GM23338 (cell line): ENCODE data around the gene DYRK1A. TPM values are rescaled to one million over a fixed set of nuclear protein-coding genes. Genes with fewer than 3 reads are reported as not detected.
A peak's percentile ranks its signal among the peaks of the same experiment; 100 is the strongest.

ENCODE experiments used
- ATAC-seq: fragments of 200-7000 bp; cut with Tn5 transposase; 3 replicates; pipeline ENCODE4 v1.9.1; 2020
- DNase-seq: peaks from one replicate; pipeline ENCODE4 v3.0.0-alpha.2; 2015; ENCODE audit warnings: low spot score
- H2AFZ ChIP-seq: fragments of 200-600 bp; sonication (generic); 2 replicates; pipeline ENCODE4 v1.8.0; 2016; ENCODE audit warnings: antibody characterized with exemption, mild to moderate bottlenecking, moderate library complexity
- H3F3A ChIP-seq: fragments of 200-600 bp; sonication (generic); replicated peaks from 2 replicates; pipeline ENCODE4 v1.8.0; 2017; ENCODE audit warnings: antibody characterized with exemption, mixed run types, low read depth
- H3K27ac ChIP-seq: fragments of 200-600 bp; sonication (generic); 2 replicates; pipeline ENCODE4 v1.6.1; 2016; ENCODE audit warnings: low read depth
- H3K27me3 ChIP-seq: fragments of 200-600 bp; sonication (generic); 2 replicates; pipeline ENCODE4 v1.8.0; 2016; ENCODE audit warnings: mild to moderate bottlenecking, mixed run types, moderate library complexity; ENCODE audit not compliant: insufficient read depth
- H3K36me3 ChIP-seq: fragments of 200-600 bp; sonication (generic); 2 replicates; pipeline ENCODE4 v1.8.0; 2016; ENCODE audit warnings: mild to moderate bottlenecking; ENCODE audit not compliant: insufficient read depth
- H3K4me1 ChIP-seq: fragments of 200-600 bp; sonication (generic); 2 replicates; pipeline ENCODE4 v1.8.0; 2016; ENCODE audit warnings: mild to moderate bottlenecking, moderate library complexity; ENCODE audit not compliant: insufficient read depth
- H3K4me2 ChIP-seq: fragments of 200-600 bp; sonication (generic); 2 replicates; pipeline ENCODE4 v1.7.1; 2017; ENCODE audit warnings: mixed run types
- H3K4me3 ChIP-seq: fragments of 200-600 bp; sonication (generic); 2 replicates; pipeline ENCODE4 v1.6.1; 2016; ENCODE audit warnings: mixed run types
- H3K79me2 ChIP-seq: fragments of 200-600 bp; sonication (generic); replicated peaks from 2 replicates; pipeline ENCODE4 v1.8.0; 2017; ENCODE audit warnings: mild to moderate bottlenecking; ENCODE audit not compliant: insufficient read depth
- H3K9me2 ChIP-seq: fragments of 200-600 bp; sonication (generic); 2 replicates; pipeline ENCODE4 v1.8.0; 2017; ENCODE audit not compliant: insufficient read depth
- H4K20me1 ChIP-seq: fragments of 200-600 bp; sonication (generic); replicated peaks from 2 replicates; pipeline ENCODE4 v1.8.0; 2017; ENCODE audit warnings: mild to moderate bottlenecking; ENCODE audit not compliant: insufficient read depth
- H3K27ac Mint-ChIP-seq: 2 replicates; pipeline ENCODE4 v1.8.0; 2020; ENCODE audit warnings: inconsistent platforms, mild to moderate bottlenecking, moderate library complexity, mixed read lengths
- H3K27me3 Mint-ChIP-seq: 3 replicates; pipeline ENCODE4 v1.8.0; 2022; ENCODE audit warnings: low read depth, mild to moderate bottlenecking, moderate library complexity, mixed read lengths, inconsistent platforms; ENCODE audit not compliant: insufficient read depth, poor library complexity
- H3K36me3 Mint-ChIP-seq: 3 replicates; pipeline ENCODE4 v1.8.0; 2021; ENCODE audit warnings: low read depth, mild to moderate bottlenecking, inconsistent platforms, moderate library complexity, mixed read lengths
- H3K4me1 Mint-ChIP-seq: 3 replicates; pipeline ENCODE4 v1.8.0; 2020; ENCODE audit warnings: mild to moderate bottlenecking, inconsistent platforms, mixed read lengths
- H3K4me3 Mint-ChIP-seq: 3 replicates; pipeline ENCODE4 v1.8.0; 2021; ENCODE audit warnings: moderate library complexity, mild to moderate bottlenecking, inconsistent platforms, mixed read lengths
- H3K9me3 Mint-ChIP-seq: 3 replicates; pipeline ENCODE4 v1.8.0; 2020; ENCODE audit warnings: moderate library complexity, mild to moderate bottlenecking, inconsistent platforms, mixed read lengths
- CREB1 ChIP-seq: fragments of 250-450 bp; sonication (Bioruptor Pico); IDR thresholded peaks from 2 replicates; pipeline ENCODE4 v1.5.0; 2020; ENCODE audit warnings: low read depth, mild to moderate bottlenecking, moderate library complexity
- JUNB ChIP-seq: IDR thresholded peaks from one replicate; pipeline ENCODE4 v1.6.1; 2016; ENCODE audit warnings: antibody characterized with exemption; ENCODE audit not compliant: unreplicated experiment
- NANOG ChIP-seq: IDR thresholded peaks from 2 replicates; pipeline ENCODE4 v1.6.1; 2016; ENCODE audit warnings: antibody characterized with exemption, borderline replicate concordance
- POLR2AphosphoS5 ChIP-seq: IDR thresholded peaks from 2 replicates; pipeline ENCODE4 v1.6.1; 2016; ENCODE audit warnings: antibody characterized with exemption, low read depth
- polyA plus RNA-seq: library from polyadenylated mRNA; unstranded; fragments of >200 nt; fragmentation: Nextera tagmentation; extraction: Ambion mirVana; gene quantifications from 2 replicates; pipeline ENCODE4 v1.2.1, GENCODE V29; 2016
- total RNA-seq: library from RNA; depleted of rRNA; stranded (reverse); fragments of >200 nt; shearing (Covaris generic); gene quantifications from 2 replicates; pipeline ENCODE4 v1.2.3, GENCODE V29; 2014
- TF ChIP-seq, protein P1 (sequence below), 2 experiments: fragments of 200-600 bp in 1 of 2; sonication (generic) in 1 of 2; conservative IDR thresholded peaks; 2 replicates each; pipeline versions ENCODE4 v1.5.1 to v1.6.1; 2016 to 2017; ENCODE audit warnings: antibody characterized with exemption in 2 of 2, low read depth in 2 of 2, mild to moderate bottlenecking in 2 of 2, moderate library complexity in 1 of 2
- TF ChIP-seq, protein P2 (sequence below): IDR thresholded peaks from one replicate; pipeline ENCODE4 v1.6.1; 2018; ENCODE audit warnings: antibody characterized with exemption; ENCODE audit not compliant: unreplicated experiment
- TF ChIP-seq, protein P3 (sequence below): IDR thresholded peaks from 2 replicates; pipeline ENCODE4 v1.6.1; 2016; ENCODE audit warnings: antibody characterized with exemption

Gene DYRK1A
- total and polyA plus RNA-seq, 2 experiments from 2014 or later: 10.3 to 84.7 TPM

DNA sequence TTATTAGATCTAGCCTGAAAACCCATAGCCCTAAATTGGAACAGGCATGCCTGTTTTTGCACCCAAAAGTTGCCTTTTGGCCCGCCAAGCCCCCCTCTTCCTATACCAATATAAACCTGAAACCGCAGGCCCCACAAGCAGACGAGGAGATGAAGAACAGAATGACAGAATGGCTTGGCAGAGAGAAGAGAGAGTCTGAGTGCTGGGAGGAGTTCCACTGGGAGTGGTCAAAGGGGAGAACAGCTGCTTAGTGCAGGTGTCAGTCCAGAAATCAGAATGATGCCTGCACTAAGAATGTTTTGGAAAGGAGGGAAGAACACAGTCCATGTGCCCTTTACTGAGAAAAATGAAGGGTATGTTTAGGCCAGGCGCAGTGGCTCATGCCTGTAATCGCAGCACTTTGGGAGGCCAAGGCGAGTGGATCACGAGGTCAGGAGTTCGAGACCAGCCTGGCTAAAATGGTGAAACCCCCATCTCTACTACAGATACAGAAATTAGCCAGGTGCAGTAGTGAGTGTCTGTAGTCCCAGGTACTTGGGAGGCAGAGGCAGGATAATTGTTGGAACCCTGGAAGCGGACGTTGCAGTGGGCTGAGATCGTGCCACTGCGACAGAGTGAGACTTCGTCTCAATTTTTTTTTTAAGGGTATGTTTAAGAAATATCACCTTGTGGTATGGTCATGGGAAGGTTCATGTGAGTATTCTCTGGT is 9.4 kb downstream of the DYRK1A start:
- no peaks in the 10 kb centered on the region for H3K36me3 ChIP-seq
- no peak overlapping the region for H3K27ac ChIP-seq
- Mint-ChIP-seq H3K27me3 (peaks cover 2% of the 10 kb centered on the region), H3K4me1 (peaks cover 64% of the 10 kb centered on the region), H3K9me3 (no peaks in the 10 kb centered on the region), H3K4me3 (no peak overlapping the region; the same call in 2 of the 3 replicates), H3K36me3 (no peaks in the 10 kb centered on the region), H3K27ac (no peak overlapping the region)
- H3K27me3 ChIP-seq: no peaks in the 10 kb centered on the region
- peaks cover 100% of the 10 kb centered on the region for H3K79me2 ChIP-seq
- H3K9me2 ChIP-seq: 0 out of 2 replicates have a peak, but pooled peaks cover 3% of the 10 kb centered on the region
- H2AFZ ChIP-seq: no peak overlapping the region
- peaks cover 72% of the 10 kb centered on the region for H4K20me1 ChIP-seq
- ATAC-seq (no peak), DNase-seq (no peak)
- H3K4me1 ChIP-seq: peaks cover 43% of the 10 kb centered on the region
- H3K4me3 ChIP-seq: no peak overlapping the region
- TF ChIP-seq JUNB (no peak), CREB1 (CRISPR knock-in tag) (no peak), POLR2AphosphoS5 (no peak), NANOG (no peak)
- TF ChIP-seq, protein P1, sequence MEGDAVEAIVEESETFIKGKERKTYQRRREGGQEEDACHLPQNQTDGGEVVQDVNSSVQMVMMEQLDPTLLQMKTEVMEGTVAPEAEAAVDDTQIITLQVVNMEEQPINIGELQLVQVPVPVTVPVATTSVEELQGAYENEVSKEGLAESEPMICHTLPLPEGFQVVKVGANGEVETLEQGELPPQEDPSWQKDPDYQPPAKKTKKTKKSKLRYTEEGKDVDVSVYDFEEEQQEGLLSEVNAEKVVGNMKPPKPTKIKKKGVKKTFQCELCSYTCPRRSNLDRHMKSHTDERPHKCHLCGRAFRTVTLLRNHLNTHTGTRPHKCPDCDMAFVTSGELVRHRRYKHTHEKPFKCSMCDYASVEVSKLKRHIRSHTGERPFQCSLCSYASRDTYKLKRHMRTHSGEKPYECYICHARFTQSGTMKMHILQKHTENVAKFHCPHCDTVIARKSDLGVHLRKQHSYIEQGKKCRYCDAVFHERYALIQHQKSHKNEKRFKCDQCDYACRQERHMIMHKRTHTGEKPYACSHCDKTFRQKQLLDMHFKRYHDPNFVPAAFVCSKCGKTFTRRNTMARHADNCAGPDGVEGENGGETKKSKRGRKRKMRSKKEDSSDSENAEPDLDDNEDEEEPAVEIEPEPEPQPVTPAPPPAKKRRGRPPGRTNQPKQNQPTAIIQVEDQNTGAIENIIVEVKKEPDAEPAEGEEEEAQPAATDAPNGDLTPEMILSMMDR (conservative IDR thresholded peaks at IDR 0.05; ENCODE audit: low read depth in 2 of 2): no peak
- H3F3A ChIP-seq: no peaks in the 10 kb centered on the region
- no peak overlapping the region for H3K4me2 ChIP-seq

DNA sequence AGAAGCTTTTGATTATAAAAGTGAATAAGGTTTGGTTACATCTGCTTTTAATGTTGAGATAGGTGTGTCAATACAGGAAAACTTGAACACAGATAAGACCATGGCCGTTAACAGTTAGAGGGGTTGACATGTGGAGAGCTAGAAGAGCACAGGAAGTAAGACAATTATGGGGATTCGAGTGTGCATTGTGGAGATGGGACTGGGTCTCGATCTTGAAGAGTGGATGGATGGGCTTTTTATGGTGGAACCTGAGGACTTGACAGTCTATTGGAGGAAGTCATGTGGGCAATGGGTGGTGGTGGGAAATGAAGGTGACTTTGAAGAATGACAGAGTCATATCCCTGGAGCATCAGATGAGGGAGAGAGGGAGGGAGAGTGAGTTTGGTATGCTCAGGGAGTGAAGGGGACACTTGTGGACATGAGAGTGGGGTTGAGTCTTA is 12.1 kb downstream of the DYRK1A start:
- no peak overlapping the region for H2AFZ ChIP-seq
- Mint-ChIP-seq H3K4me1 (peaks cover 60% of the 10 kb centered on the region), H3K27ac (peak overlapping the region; percentile 18), H3K9me3 (no peaks in the 10 kb centered on the region), H3K4me3 (no peak overlapping the region; the same call in 2 of the 3 replicates), H3K27me3 (peaks cover 5% of the 10 kb centered on the region), H3K36me3 (no peaks in the 10 kb centered on the region)
- H3K27ac ChIP-seq: no peak overlapping the region
- no peaks in the 10 kb centered on the region for H3F3A ChIP-seq
- H3K4me1 ChIP-seq: peaks cover 60% of the 10 kb centered on the region
- no peak overlapping the region for H3K4me3 ChIP-seq
- H3K9me2 ChIP-seq: 0 out of 2 replicates have a peak, but pooled peaks cover 3% of the 10 kb centered on the region
- H3K36me3 ChIP-seq: no peaks in the 10 kb centered on the region
- ATAC-seq (no peak), DNase-seq (no peak)
- H4K20me1 ChIP-seq: peaks cover 74% of the 10 kb centered on the region
- H3K79me2 ChIP-seq: peaks cover 100% of the 10 kb centered on the region
- H3K4me2 ChIP-seq: no peak overlapping the region; the same call in 1 of the 2 replicates
- no peaks in the 10 kb centered on the region for H3K27me3 ChIP-seq
- TF ChIP-seq, protein P2, sequence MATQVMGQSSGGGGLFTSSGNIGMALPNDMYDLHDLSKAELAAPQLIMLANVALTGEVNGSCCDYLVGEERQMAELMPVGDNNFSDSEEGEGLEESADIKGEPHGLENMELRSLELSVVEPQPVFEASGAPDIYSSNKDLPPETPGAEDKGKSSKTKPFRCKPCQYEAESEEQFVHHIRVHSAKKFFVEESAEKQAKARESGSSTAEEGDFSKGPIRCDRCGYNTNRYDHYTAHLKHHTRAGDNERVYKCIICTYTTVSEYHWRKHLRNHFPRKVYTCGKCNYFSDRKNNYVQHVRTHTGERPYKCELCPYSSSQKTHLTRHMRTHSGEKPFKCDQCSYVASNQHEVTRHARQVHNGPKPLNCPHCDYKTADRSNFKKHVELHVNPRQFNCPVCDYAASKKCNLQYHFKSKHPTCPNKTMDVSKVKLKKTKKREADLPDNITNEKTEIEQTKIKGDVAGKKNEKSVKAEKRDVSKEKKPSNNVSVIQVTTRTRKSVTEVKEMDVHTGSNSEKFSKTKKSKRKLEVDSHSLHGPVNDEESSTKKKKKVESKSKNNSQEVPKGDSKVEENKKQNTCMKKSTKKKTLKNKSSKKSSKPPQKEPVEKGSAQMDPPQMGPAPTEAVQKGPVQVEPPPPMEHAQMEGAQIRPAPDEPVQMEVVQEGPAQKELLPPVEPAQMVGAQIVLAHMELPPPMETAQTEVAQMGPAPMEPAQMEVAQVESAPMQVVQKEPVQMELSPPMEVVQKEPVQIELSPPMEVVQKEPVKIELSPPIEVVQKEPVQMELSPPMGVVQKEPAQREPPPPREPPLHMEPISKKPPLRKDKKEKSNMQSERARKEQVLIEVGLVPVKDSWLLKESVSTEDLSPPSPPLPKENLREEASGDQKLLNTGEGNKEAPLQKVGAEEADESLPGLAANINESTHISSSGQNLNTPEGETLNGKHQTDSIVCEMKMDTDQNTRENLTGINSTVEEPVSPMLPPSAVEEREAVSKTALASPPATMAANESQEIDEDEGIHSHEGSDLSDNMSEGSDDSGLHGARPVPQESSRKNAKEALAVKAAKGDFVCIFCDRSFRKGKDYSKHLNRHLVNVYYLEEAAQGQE: no peak
- TF ChIP-seq, protein P3, sequence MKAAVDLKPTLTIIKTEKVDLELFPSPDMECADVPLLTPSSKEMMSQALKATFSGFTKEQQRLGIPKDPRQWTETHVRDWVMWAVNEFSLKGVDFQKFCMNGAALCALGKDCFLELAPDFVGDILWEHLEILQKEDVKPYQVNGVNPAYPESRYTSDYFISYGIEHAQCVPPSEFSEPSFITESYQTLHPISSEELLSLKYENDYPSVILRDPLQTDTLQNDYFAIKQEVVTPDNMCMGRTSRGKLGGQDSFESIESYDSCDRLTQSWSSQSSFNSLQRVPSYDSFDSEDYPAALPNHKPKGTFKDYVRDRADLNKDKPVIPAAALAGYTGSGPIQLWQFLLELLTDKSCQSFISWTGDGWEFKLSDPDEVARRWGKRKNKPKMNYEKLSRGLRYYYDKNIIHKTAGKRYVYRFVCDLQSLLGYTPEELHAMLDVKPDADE: no peak
- TF ChIP-seq JUNB: no peak
- TF ChIP-seq, protein P1 (conservative IDR thresholded peaks at IDR 0.05; ENCODE audit: low read depth in 2 of 2): no peak
